HCT116 (cell line): Measurements from ENCODE around the gene FAM131B. TPM values are rescaled to one million over a fixed set of nuclear protein-coding genes. Genes with fewer than 3 reads are reported as not detected.

ENCODE experiments used
- ATAC-seq: fragments of 200-7000 bp; cut with Tn5 transposase; 2 replicates; pipeline ENCODE4 v1.9.1; 2020; ENCODE audit warnings: mild to moderate bottlenecking, moderate library complexity
- BruUV-seq: library from RNA; stranded (reverse); fragments of 400-500 nt; replicated peaks from 2 replicates; lab custom pipeline; 2021; lab: Mats Ljungman, UMichigan
- CTCF ChIA-PET: fragments of 300-600 bp; sonication (Branson Sonifier 250); formaldehyde crosslinking; loops from one replicate; lab custom pipeline; 2021; ENCODE audit warnings: antibody characterized with exemption; lab: Charles Lee
- POLR2A ChIA-PET: fragments of 300-600, 350-600 bp; sonication (Branson Sonifier 250); formaldehyde crosslinking; loops from one replicate; lab custom pipeline; 2021; ENCODE audit warnings: antibody characterized with exemption; lab: Charles Lee
- RAD21 ChIA-PET, 2 experiments: fragments of 300-600 bp; sonication (Branson Sonifier 250); formaldehyde crosslinking; loops; one replicate each; lab custom pipeline; 2023; ENCODE audit warnings: low total read pairs in 2 of 2; ENCODE audit not compliant: uncharacterized antibody in 2 of 2, unreplicated experiment in 2 of 2, low non-redundant PET in 1 of 2; lab: Charles Lee
- DNase-seq: peaks from one replicate; pipeline ENCODE4 v3.0.0-alpha.2; 2010; ENCODE audit warnings: low read depth, low spot score
- H2AFZ ChIP-seq: fragments of 200-600 bp; shearing (Covaris generic), sonication (generic); 2 replicates; pipeline ENCODE4 v1.6.1; 2017; ENCODE audit warnings: low read depth, mixed run types, mixed read lengths, antibody characterized with exemption, low read length; ENCODE audit not compliant: poor library complexity, severe bottlenecking
- H3K27ac ChIP-seq: 2 replicates; pipeline ENCODE4 v1.5.1; 2012; ENCODE audit warnings: low read depth, low read length
- H3K27me3 ChIP-seq: fragments of 200-600 bp; sonication (generic); 2 replicates; pipeline ENCODE4 v1.6.1; 2016; ENCODE audit warnings: mixed run types, low read length, mixed read lengths; ENCODE audit not compliant: insufficient read depth
- H3K36me3 ChIP-seq, 2 experiments: fragments of 200-500 bp in 1 of 2; fragments of 200-600 bp in 1 of 2; sonication (Bioruptor generic) in 1 of 2; sonication (generic) in 1 of 2; 2 replicates each; pipeline versions ENCODE4 v1.5.1 to v1.6.1; 2014 to 2016; ENCODE audit warnings: low read length in 2 of 2, inconsistent platforms in 1 of 2, mixed read lengths in 1 of 2, mixed run types in 1 of 2; ENCODE audit not compliant: insufficient read depth in 2 of 2, control insufficient read depth in 1 of 2
- H3K4me1 ChIP-seq, 2 experiments: fragments of 200-600 bp in 1 of 2; sonication (generic) in 1 of 2; 2 replicates each; pipeline versions ENCODE4 v1.5.1 to v1.6.1; 2012 to 2017; ENCODE audit warnings: low read length in 2 of 2, inconsistent platforms in 1 of 2, mild to moderate bottlenecking in 1 of 2, mixed read lengths in 1 of 2, mixed run types in 1 of 2, moderate library complexity in 1 of 2; ENCODE audit not compliant: insufficient read depth in 2 of 2, control insufficient read depth in 1 of 2
- H3K4me2 ChIP-seq: fragments of 200-600 bp; sonication (generic); 2 replicates; pipeline ENCODE4 v1.6.1; 2017; ENCODE audit warnings: mixed run types, low read length, mixed read lengths
- H3K4me3 ChIP-seq, 2 experiments: fragments of 200-600 bp in 1 of 2; sonication (generic) in 1 of 2; replicated peaks in 1 of 2; 2 replicates each; pipeline ENCODE4 v1.5.1; 2011 to 2016; ENCODE audit warnings: low read length in 2 of 2, control low read depth in 1 of 2, low read depth in 1 of 2, mild to moderate bottlenecking in 1 of 2, mixed read lengths in 1 of 2, mixed run types in 1 of 2
- H3K79me2 ChIP-seq: fragments of 200-600 bp; sonication (generic); 2 replicates; pipeline ENCODE4 v1.6.1; 2017; ENCODE audit warnings: mild to moderate bottlenecking, mixed run types, low read length, moderate library complexity, mixed read lengths; ENCODE audit not compliant: insufficient read depth
- H3K9ac ChIP-seq: fragments of 200-600 bp; sonication (generic); 2 replicates; pipeline ENCODE4 v1.6.1; 2016; ENCODE audit warnings: low read length, mixed read lengths
- H3K9me2 ChIP-seq: fragments of 200-600 bp; sonication (generic), shearing (Covaris generic); 2 replicates; pipeline ENCODE4 v1.6.1; 2017; ENCODE audit warnings: mixed run types, mild to moderate bottlenecking, moderate library complexity; ENCODE audit not compliant: insufficient read depth
- H3K9me3 ChIP-seq, 2 experiments: fragments of 200-500 bp in 1 of 2; fragments of 200-600 bp in 1 of 2; sonication (Bioruptor generic) in 1 of 2; sonication (generic) in 1 of 2; 2 replicates each; pipeline ENCODE4 v1.6.1; 2014 to 2017; ENCODE audit warnings: low read length in 2 of 2, mixed read lengths in 2 of 2, inconsistent platforms in 1 of 2, low read depth in 1 of 2, mild to moderate bottlenecking in 1 of 2, mixed run types in 1 of 2, moderate library complexity in 1 of 2; ENCODE audit not compliant: control insufficient read depth in 1 of 2, insufficient read depth in 1 of 2
- H4K20me1 ChIP-seq: fragments of 200-600 bp; sonication (generic), shearing (Covaris generic); 2 replicates; pipeline ENCODE4 v1.6.1; 2017; ENCODE audit warnings: mixed run types, mild to moderate bottlenecking, moderate library complexity; ENCODE audit not compliant: insufficient read depth
- ELF1 ChIP-seq: IDR thresholded peaks from 2 replicates; pipeline ENCODE4 v1.6.1; 2012; ENCODE audit warnings: low read depth, borderline replicate concordance
- POLR2AphosphoS5 ChIP-seq: IDR thresholded peaks from 2 replicates; pipeline ENCODE4 v1.6.1; 2011; ENCODE audit warnings: mild to moderate bottlenecking, low read depth, low read length, moderate library complexity
- RAD21 ChIP-seq: IDR thresholded peaks from 2 replicates; pipeline ENCODE4 v1.6.1; 2012; ENCODE audit warnings: low read depth, mild to moderate bottlenecking
- SP1 ChIP-seq: IDR thresholded peaks from 2 replicates; pipeline ENCODE4 v1.6.1; 2012; ENCODE audit warnings: low read depth
- SRF ChIP-seq: IDR thresholded peaks from 2 replicates; pipeline ENCODE4 v1.6.1; 2012; ENCODE audit warnings: low read depth
- YY1 ChIP-seq: IDR thresholded peaks from 2 replicates; pipeline ENCODE4 v1.6.1; 2011; ENCODE audit warnings: low read length, low read depth, moderate library complexity, mild to moderate bottlenecking; ENCODE audit not compliant: insufficient replicate concordance; ENCODE audit errors: extremely low read depth
- ZFX ChIP-seq: fragments of 450-650 bp; IDR thresholded peaks from 2 replicates; pipeline ENCODE4 v1.6.1; 2017
- ZNF274 ChIP-seq: fragments of 200-500 bp; sonication (Bioruptor generic); IDR thresholded peaks from 2 replicates; pipeline ENCODE4 v1.6.1; 2014; ENCODE audit warnings: mild to moderate bottlenecking, low read depth, low read length, inconsistent platforms
- intact Hi-C: fragments of 100-400 bp; cut with micrococcal nuclease; formaldehyde crosslinking; loops from 2 replicates; pipeline ENCODE4 v1.10.0; 2022
- total RNA-seq: library from RNA; stranded (reverse); gene quantifications from one replicate; pipeline ENCODE4 v1.2.1, GENCODE V29; 2021; ENCODE audit not compliant: unreplicated experiment
- TF ChIP-seq, protein P1 (sequence below): IDR thresholded peaks from 2 replicates; pipeline ENCODE4 v1.6.1; 2012
- TF ChIP-seq, protein P2 (sequence below): IDR thresholded peaks from 2 replicates; pipeline ENCODE4 v1.6.1; 2012

Gene FAM131B
- total RNA-seq, 1 experiment from 2014 or later = 0.20 TPM

DNA sequence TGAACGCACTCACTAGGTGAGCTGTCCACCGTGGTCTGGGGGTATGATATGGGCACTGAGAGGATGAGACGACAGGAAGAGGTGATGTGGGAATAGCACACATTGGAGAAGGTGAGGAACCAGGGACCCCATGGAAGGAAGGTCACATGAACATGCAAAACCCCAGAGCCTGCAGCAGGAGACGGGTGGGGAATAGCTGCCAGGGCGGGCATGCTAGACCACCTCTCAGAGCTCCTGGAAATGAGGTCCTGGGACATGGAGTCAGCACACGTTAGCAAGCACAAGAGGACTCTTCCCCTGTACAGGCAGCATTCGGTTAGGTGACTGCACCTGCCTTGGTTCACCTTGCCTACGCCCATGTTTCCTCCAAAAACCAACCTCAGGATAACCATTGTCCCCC is 8.1 kb downstream of the FAM131B start:
- intact Hi-C loops = no loop called here
- no peak for TF ChIP-seq ZFX
- TF ChIP-seq SRF = no peak
- TF ChIP-seq ELF1 = no peak
- TF ChIP-seq, protein P1, sequence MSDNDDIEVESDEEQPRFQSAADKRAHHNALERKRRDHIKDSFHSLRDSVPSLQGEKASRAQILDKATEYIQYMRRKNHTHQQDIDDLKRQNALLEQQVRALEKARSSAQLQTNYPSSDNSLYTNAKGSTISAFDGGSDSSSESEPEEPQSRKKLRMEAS = no peak
- TF ChIP-seq SP1 = no peak
- TF ChIP-seq, protein P2, sequence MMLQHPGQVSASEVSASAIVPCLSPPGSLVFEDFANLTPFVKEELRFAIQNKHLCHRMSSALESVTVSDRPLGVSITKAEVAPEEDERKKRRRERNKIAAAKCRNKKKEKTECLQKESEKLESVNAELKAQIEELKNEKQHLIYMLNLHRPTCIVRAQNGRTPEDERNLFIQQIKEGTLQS = no peak
- no peak for TF ChIP-seq ZNF274
- TF ChIP-seq RAD21 = no peak
- TF ChIP-seq YY1 = no peak
- TF ChIP-seq POLR2AphosphoS5 = no peak
- TF ChIP-seq, all 23 proteins: peak for 0
- Histone ChIP-seq H3K4me3 (no peak overlapping the region), H3K4me2 (no peak overlapping the region), H3K9me2 (no peaks in the 10 kb centered on the region), H3K27ac (no peak overlapping the region), H3K9me3 (no peaks in the 10 kb centered on the region), H3K4me1 (no peaks in the 10 kb centered on the region), H2AFZ (no peak overlapping the region), H3K27me3 (no peaks in the 10 kb centered on the region), H3K79me2 (no peaks in the 10 kb centered on the region), H4K20me1 (no peaks in the 10 kb centered on the region), H3K9ac (no peak overlapping the region), H3K36me3 (no peaks in the 10 kb centered on the region)
- no TSS peak for BruUV-seq
- ChIA-PET POLR2A (no interaction called here), CTCF (interaction anchor here (0.7 kb wide), 1 partner anchor 9 kb away, joined by 3 read pairs; no protein-coding TSS in a partner anchor), RAD21 (no interaction called here)
- no peak for DNase-seq
- ATAC-seq = no peak

DNA sequence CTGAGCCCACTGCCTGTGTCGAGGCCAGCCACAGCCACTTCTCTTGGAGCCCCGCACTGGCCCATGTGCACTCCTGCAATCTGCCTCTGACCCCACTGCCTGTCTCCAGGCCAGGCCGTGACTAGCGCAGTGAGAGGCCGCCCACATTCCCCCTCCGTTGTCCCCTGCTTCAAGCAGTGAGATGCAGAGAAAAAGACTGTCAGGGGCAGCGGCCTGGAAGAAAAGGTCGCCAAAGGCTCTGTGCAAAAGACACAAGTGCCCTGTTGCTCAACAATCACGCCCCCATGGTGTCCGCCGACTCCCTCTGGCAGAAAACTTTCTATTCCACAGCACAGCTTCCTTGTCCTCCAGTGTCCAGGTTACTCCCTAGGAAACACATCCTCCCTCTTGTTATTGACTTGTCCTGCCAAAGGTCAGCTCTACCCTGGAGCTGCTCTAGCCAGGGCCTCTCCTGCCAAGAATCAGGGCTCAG is 9.9 kb downstream of the FAM131B start:
- TF ChIP-seq ZFX (no peak), RAD21 (no peak), SP1 (no peak)
- Histone ChIP-seq H3K9me3 (no peaks in the 10 kb centered on the region), H3K79me2 (no peaks in the 10 kb centered on the region), H3K9me2 (no peaks in the 10 kb centered on the region), H2AFZ (no peak overlapping the region), H3K9ac (no peak overlapping the region), H3K36me3 (no peaks in the 10 kb centered on the region), H3K4me3 (no peak overlapping the region), H3K27me3 (no peaks in the 10 kb centered on the region), H4K20me1 (no peaks in the 10 kb centered on the region), H3K4me2 (no peak overlapping the region), H3K4me1 (no peaks in the 10 kb centered on the region), H3K27ac (no peak overlapping the region)
- no peak for DNase-seq
- ChIA-PET CTCF (no interaction called here), RAD21 (no interaction called here), POLR2A (no interaction called here)
- intact Hi-C loops = no loop called here
- ATAC-seq = no peak
- no TSS peak for BruUV-seq
